Stimulated activated CD4-positive, alpha-beta T cell treated with anti-CD3 and anti-CD28 coated beads, Interleukin-15, amount 100 ng/mL, for 1 hour (primary cell): Measurements from ENCODE around the gene ETV5.

Source experiments
- DNase-seq, 2 donors: peaks; one replicate each; pipeline ENCODE4 v3.0.0-alpha.2; 2020; ENCODE audit warnings: low read depth in 1 of 2, low spot score in 1 of 2

Gene ETV5

DNA sequence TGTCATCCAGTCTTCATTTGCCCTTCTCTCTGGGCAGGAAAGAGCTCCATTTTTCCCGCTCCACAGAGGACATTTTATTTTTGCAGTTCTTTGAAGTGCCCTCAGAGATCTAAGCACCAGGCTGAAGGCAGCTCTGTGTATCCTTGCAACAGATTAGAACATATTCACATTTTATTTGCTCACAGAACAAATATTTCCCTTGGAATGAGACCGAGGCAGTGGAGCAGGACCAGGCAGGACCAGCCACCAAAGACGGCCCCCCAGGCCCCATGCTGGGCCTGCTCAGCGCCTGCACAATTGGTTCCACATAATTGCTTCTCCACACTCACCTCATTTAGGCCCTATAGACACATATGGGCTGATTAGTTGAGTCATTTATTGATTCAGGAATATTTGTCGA lies 15.7 kb upstream of the ETV5 start:
- no peak for DNase-seq

DNA sequence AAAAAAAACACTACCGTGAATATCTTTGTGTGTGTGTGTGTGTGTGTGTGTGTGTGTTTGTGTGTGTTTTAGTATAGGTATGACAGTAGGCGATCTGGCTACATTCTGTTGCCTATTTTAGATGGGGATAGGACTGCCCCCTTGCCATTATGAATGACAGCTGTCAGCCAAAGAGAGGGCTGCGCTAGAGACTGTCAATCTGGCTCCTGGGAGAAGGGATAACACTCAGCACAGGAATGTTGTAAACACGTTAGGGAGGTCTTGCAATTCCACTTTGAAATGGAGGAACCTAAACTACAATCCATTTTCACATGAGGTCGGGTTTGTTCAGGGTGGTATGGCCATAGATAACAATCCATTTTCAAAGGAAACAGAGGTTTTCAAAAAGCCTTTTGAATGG lies 14.1 kb upstream of the ETV5 start:
- DNase-seq: no peak

DNA sequence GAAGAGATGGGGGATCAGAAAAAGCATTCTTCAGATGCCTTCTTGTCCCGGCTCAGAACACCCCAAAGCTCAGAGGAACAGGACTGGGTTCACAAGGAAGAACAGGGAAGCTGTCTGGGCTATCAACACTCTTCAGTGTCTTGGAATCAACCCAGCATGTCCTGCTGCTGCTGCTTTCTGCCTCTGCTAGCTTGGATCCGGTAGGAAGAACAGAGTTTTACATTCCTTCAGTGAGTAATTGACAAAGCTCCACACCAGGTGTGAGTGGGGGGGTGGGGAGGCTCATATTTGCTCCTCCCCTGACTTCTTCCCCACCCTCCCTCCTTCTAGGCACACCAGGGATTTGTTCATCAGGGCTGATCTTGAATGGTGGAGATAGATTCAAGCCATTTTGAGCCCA lies 13.1 kb upstream of the ETV5 start:
- DNase-seq: no peak

DNA sequence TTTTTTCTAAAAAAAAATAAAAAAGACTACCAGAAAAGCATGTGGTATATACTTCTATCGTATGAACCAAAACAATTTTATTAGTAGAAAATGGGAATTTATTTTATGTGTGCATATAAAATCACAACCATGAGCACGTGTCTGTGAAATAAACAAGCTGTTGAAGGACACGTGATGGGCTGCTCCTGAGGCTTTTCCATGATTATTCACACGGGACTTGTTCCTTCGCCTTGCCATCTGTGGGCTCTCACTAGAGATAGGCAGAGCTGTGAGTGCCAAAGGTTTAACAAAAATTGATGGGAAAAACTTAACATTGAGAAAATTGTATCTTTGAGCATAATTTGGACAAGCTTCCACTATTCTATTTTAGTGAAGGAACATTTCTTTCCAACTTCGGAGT lies 12.4 kb upstream of the ETV5 start:
- DNase-seq: no peak

DNA sequence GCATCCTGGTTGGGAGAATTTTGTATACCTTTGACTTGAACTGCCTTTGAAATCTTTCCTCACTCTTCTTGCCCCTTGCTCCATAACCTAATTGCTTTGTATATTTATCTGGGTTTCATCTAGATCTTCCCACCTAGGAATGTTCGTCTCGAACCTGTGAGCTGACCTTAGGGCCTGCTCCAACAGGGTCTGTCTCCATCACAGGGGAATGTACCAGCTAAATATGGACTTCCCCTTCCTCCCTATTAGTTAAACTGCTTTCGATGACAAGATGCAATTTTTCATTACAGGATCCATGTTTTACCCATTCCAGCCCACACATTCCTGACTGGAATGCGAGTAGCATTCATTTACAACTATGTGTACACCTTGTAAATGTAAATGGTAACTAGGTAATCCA lies 10.6 kb upstream of the ETV5 start:
- no peak for DNase-seq

DNA sequence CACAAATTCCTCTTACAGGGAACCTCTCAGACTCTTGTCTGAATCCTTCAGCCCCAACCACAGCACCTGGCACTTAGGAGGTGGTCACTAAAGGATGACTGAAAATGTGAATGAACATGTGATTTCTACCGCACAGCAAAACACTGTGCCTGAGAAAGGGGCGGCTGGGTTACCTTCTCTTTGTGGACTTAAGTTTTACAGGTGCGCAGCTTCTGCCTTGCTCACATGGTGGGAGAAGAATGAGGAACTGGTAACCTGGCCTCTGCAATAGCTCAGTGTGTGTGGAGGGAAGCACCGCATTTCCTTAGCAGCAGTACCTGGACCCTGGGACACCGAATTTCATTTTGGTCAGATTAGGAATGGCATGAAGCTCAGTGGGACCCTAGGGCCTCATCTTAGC lies 9.8 kb upstream of the ETV5 start:
- no peak for DNase-seq

DNA sequence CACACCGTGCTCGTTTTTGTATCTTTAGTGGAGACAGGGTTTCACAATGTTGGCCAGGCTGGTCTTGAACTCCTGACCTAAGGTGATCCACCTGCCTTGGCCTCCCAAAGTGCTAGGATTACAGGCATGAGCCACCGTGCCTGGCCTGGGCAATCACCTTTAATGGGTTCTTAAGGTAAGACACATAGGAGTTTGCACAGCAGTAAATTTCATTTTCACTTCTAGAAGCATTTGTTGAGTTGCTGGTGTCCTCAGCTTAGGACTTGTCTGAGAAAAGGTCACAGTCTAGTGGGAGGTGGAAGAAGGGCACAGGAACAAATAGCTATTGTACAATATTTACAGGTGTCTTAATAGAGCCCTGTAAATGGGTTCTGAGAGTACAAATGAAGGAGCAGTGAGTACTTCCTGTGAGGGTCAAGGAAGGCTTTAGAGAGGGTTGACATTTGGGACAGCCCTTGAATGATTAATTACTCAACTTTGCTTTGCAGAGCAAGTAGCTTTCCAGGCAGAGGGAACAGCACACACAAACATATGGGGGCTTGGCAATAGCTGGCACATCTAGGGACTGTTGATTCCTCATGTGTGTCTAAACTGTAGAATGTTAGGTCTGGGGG lies 8.7 kb upstream of the ETV5 start:
- DNase-seq: no peak

DNA sequence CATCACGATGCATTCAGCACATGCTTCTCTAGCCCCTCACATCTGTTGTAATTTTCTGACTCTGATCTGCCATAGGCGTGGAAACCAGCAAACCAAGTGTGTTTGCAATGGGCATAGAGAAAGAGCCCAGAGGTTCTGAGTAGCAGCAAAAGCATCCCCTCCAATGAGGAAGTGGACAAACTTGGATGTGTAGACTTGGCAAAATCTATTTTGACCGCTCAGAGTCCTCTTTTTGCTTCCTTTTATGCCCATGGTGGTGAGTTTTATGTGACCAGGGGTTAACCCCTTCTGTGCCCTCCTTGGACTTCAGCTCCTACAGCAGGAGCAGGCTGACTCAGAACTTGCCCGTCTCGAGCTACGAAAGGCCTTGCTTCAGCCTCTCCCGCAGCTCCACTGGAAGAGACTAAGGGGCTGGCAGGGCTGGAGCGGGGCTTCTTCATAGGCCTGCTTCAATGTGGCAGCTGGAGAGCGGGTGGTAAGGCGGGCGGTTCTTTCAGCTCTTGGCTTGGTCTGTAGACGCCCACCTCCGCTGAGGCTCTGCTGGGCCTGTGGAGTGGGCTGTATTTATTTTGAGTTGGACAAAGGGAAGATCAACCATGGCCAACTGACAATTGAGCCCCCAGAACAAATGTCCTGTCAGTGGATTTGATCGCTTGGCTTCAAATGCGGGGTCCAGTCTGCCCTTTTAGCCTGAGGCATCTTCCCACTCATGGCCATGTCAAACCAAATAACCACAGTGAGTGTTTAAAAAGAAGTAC lies 6.5 kb upstream of the ETV5 start:
- DNase-seq: no peak

DNA sequence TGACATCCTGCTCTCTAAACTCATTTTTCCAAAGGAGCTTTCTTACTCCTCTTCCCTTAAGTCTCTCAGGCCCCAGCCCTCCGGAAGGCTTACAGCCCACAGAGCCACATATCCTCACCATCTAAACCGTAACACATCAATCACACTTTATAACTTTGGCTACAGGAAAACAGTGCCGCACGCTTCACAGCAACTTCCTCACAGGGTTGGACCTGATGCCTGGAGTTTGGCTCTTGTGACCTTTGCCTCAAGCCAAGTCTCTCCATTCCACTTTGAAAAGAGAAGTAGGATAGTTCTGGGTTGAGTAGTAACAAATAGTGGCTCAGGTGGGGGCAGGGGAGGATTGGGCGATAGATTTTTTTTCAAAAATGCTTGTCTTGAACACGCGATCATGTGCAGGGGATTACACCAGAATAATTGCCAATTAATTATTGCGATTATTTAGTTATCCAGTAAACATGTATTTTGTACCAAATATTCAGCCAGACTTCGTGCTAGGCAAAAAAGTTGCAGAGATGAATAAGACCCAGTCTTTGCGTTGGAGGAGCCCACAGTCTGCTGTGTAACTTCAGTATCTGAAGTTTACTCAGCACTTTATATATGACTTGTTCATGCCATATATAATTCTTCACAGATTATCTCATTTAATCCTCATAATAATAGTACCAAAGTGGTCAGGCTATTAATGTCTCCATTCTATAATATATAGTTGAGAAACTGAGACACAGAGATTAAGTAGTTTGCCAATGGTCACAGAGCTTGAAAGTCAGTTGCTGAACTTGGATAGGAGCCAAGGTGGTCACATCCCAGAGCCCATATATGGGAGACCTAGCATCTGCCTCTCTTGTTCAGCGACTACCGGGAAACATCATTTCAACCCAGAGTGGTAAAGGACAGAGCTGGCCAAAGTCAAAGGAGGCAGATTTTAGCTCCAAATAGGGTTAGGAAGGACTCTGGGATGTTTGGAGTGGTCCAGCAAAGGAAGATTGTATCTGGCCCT lies 2.4 kb upstream of the ETV5 start:
- no peak for DNase-seq

DNA sequence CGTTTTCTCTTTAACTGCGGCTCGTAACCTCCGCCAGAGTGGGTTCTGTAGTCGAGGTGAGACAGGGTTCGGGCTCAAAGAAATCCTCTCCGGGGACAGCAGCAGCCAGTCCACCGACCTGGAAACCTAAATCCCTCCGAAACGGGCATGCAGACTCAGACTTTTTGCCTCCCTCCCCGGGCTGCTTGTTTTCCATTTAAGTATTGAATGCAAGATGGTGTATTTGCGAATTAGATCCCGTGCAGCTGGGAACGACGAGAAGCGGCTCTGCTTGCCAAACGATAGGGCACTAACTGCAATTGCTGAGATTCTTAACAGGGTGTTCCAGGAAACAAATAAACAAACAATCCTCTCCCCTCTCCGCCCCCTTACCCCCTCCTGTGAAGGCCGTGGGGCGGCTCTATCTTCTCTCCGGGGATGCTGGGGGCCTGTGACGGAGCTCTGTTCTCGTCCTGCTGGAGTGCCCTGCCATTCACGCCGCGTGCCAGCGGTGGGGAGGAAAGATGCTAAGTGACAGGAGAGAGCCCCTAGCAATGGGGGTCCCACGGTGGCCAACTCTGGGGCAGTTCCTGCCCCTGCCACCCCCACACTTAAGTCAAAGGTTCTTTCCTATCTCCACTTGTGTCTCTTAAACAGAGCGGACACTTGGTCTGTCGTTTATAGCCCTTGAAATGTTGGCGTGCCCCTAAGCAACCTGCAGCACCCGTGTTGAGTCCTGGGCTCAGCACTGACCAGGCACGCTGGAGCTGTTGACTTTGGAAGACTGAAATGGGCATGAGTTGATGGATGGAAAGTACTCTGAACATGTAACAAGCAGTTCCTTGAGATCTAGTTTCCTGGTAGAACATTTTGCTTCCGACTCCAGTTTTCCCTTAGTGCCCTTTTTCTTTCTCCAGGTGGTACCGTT lies 1.3 kb upstream of the ETV5 start:
- no peak for DNase-seq

DNA sequence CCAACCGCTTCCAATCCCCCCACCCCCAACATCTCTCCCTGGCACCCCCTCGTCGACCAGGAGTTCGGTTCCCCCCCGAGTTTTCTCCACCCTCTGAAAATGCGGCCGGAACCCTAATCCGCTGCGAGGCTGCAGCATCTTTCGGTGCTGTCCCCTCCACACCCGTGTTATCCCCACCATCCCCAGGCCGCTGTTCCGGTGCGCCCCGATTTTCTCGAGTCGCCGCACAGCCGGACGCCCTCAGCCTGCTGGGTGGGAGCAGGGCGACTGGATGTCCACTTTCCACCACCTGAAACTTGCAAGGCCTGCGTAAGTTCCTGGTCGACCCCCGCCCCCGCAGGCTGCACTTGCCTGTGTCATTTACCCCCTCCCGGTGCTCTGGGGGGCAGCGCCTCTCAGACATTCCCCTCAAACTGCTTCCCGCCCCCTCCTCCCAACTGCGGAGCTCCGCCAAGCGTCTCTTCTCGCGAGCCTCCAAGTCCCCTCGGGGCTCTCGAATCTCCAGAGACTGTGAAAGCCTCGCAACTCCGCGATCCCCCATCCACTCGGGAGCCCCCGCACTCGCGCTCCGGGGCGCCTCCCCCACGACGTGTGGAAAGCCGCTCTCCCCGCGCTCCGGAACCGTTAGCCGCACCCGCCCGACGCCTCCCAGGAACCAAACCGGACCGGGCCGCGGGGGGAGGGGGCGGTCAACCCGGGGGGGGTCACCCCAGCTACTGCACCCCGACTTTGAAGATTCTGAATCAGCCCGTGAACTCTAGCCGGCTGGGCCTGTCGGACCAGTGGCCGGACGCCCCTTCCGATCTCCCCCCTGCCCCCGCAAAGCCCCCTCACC lies 566 bp downstream of the ETV5 start:
- DNase-seq: no peak

DNA sequence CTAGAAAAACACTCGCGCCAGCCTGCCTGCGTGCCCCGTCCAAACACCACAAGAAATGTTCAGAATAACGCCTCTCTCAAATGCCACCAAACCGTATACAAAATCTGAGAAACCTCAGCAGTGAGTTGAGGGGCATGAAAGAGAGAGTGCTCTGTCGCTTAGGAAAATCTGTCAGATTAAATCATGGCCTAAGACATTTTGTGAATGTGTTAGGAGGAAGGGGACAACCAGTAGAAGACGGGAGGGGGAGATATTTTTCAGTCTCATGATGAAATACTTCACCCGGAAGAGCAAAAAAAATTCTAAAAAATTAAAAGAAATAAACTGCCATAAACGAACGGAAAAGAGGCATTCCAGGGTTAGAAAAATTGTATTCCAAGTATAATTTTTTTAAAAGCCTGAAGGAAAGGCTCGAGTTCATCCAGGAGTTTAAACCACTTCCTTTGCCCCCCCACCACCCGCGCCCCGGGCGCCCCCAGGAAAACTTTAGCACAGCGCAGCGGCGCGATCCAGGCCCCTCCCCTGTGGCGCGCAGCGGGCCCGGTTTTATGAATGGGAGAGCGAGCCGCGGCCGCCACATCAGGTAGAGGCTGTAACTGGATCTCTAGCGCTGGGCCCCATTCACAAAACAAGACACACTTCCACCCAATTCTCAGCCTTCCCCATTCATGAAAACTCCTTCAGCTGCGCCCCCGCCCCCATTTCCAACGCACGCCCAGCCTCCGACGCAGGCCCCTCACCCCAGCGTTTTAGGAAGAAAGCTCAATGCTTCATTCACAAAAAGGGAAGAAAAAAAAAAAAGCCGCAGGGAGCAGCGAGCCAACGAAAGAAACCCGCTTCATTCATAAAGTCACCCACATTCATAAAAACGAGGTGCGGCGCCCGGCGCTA lies 1.4 kb downstream of the ETV5 start:
- peak; percentile 12 to 29 for DNase-seq

DNA sequence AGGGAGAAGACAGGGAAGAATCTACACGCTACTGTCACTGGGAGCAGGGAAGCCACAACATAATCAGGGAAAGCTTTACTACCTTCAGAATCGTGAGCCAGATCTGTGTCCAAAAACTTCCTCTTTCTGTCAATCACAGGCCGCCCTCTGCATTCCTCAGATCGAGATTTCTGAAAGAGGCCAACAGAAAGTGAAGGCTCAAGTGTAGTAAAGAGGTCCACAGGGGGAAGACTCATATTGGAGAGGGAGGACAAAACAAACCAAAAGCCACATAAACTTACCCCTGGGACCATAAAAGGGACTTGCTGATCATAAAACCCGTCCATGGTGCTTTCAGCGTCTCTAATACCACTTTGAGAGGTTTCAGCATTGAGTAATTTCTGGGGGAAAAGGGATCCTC lies 3.3 kb downstream of the ETV5 start:
- no peak for DNase-seq

DNA sequence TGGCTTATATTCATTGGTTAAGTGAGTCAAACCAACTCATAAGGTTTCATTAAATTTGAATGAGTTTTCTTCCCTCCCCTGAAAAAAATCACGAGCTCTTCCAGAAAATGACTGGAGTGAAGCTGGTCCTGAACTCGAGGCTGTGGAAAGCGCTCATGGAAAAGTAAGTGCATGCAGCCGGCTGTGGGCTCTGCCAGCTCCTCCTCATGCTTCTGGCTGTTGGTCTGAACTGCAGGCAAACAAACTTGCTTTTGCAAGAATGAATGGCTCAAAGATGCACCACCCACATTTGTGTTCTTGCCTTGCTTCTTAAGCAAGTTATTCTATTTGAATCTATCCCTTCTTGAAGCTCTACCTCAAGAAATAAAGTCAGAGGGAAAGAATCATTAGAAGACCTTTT lies 6.2 kb downstream of the ETV5 start:
- no peak for DNase-seq

DNA sequence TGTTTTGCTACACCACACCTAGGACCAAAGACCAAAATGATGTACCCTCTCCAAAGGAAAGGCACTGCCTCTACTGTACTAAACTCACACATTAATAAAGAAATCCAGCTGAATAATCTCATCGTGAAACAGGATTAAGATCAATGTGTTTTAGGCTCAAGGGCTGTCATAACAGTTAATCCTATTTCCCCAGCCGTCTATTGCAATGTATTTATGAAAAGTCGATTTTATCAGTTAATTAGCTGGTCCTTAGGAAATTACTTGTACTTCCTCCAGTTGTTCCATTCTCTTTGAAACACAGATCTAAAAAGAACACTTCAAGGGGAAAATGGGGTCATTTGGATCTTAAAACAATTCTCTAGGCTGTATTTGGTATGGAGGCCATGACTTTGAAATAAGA lies 8.5 kb downstream of the ETV5 start:
- DNase-seq: no peak

DNA sequence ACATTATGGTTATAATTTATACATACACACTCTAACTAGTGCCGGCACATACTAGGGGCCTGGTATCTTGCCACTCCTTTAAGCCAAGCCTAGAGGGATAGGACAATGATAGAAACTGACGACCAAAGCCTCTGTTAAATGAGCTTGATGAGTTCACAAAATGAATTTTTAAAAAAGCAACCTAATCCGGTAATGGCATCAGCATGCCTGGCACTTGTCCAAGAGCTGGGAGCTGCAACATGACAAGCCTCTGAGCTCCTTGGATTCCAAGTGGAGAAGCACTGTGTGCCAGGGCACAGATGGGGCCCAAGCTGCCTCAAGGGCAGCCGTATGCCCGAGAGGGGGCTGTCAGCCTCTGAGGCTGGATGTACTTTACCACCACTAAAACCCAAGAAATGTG lies 9.7 kb downstream of the ETV5 start:
- no peak for DNase-seq

DNA sequence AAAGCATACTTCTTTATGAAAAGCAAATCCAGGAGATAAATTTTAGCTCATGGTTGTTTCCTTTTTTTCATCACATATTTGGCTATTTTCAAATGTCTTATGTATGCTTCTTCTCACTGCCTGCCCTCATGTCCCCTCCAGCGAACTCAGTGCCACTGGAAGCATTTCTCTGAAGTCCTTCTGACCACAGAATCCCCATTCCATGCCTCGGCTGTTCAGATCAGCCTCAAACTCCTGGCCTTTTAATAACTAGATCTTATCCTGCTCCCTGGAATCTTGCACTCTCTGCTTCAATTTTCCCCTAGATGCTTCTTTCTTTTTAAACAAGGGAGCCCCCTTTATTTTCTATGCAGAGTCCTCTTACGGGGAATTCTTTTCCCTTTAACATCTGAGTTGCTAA lies 10.1 kb downstream of the ETV5 start:
- DNase-seq: no peak

DNA sequence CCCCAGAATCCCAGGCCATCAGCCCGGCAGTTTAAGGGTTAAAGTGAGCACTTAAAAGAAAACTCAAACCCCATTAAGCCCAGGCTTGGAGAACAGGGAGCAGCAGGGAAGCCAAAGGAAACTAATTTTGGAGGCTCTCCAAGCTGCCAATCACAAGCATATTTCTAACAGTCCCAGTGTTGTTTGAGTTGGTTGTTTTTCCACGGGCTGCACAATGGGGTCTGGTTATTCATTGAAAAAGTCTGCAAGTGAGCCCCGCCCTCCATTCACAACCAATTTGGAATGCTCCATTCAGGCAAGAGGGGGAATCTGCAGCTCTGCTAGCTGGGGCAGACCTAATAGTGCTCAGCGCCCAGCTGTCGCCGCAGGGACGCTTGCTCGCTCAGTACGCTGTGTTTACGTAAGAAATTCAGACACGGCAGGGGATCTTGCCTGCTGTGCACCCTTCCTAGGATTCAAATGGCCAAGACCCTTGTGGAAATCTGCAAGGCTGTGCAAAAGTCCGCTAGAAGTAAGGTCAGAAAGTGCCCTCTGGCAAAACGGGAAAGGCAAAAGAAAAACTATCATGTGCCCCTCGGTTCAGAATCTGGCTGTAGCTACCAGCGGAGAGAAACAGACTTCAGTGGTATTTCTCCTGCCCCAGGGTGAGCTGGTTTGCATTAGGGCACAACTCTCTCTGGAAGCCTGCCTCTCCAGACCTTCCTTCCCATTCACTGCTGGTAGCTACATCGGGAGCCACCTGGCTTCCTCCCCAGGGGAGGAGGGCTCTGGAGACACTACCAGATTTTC lies 11.0 kb downstream of the ETV5 start:
- DNase-seq: no peak
